ENCODE measurements around the gene LRIT3. TPM values are rescaled to one million over a fixed set of nuclear protein-coding genes. Genes with fewer than 3 reads are reported as not detected.

The LRIT3 gene
- total and polyA plus RNA-seq, 2 of the 8 experiments (the other 6 are each of a cell fraction or from before 2014, with no cell fraction given): 0.11 TPM; not detected in 1

- FAIRE-seq: no peak
- no peak overlapping the region for H2BK5ac ChIP-seq (ENCODE audit: low read depth, low read length)
- no peaks in the 10 kb centered on the region for H3K4me1 ChIP-seq (replicated peaks in 1 of 4; ENCODE audit: control insufficient read depth in 3 of 4, insufficient read depth in 4 of 4, low read length in 3 of 4)
- no peak overlapping the region for H3K23ac ChIP-seq (ENCODE audit: insufficient read length)
- H4K8ac ChIP-seq (ENCODE audit: extremely low read depth, insufficient read depth, low read length): no peak overlapping the region
- H3K18ac ChIP-seq (ENCODE audit: extremely low read depth, low read length): no peak overlapping the region
- H2AFZ ChIP-seq (ENCODE audit: low read length): no peak overlapping the region
- H2BK120ac ChIP-seq (replicated peaks; ENCODE audit: low read depth, low read length): no peak overlapping the region
- no peaks in the 10 kb centered on the region for H3K79me1 ChIP-seq (ENCODE audit: low read depth, low read length)
- no peak overlapping the region for H3K4me2 ChIP-seq (ENCODE audit: insufficient read depth in 1 of 2, low read depth in 2 of 2, low read length in 2 of 2)
- no peak overlapping the region for H4K91ac ChIP-seq (replicated peaks; ENCODE audit: insufficient read length, low read length)
- H3K27me3 ChIP-seq (replicated peaks in 1 of 4; ENCODE audit: control insufficient read depth in 3 of 4, extremely low read depth in 1 of 4, insufficient read depth in 3 of 4, low read length in 3 of 4): no peaks in the 10 kb centered on the region
- H3K4me3 ChIP-seq (ENCODE audit: extremely low read depth in 1 of 4, insufficient read depth in 2 of 4, low read depth in 3 of 4, low read length in 4 of 4): no peak overlapping the region
- no peak overlapping the region for H3K4ac ChIP-seq (replicated peaks; ENCODE audit: insufficient read length, low read depth, low read length)
- 91% methylated on average over 8 of the region's 8 CpGs; no CpG with 5 or more reads in 1 of the 2 experiments for WGBS, 2 experiments (ENCODE audit: extremely low coverage in 1 of 2, insufficient coverage in 1 of 2, insufficient read length in 1 of 2, insufficient replicate concordance in 2 of 2, low coverage in 1 of 2, low lambda C conversion rate in 2 of 2, missing lambda C conversion rate in 1 of 2)
- H2BK12ac ChIP-seq (ENCODE audit: low read depth, low read length): no peak overlapping the region
- POLR2A ChIA-PET (ENCODE audit: partially characterized antibody): no interaction called here
- H2BK20ac ChIP-seq (ENCODE audit: low read length): no peak overlapping the region
- no peak overlapping the region for H4K5ac ChIP-seq (ENCODE audit: insufficient read length, low read depth, low read length)
- H3K14ac ChIP-seq (ENCODE audit: insufficient read length): no peak overlapping the region
- H2AK5ac ChIP-seq (ENCODE audit: low read depth, low read length): no peak overlapping the region
- no peak for DNase-seq (ENCODE audit: low read depth in 1 of 2, low spot score in 2 of 2)
- no peaks in the 10 kb centered on the region for H3K79me2 ChIP-seq (ENCODE audit: control insufficient read depth in 1 of 2, insufficient read depth in 2 of 2, low read length in 2 of 2)
- no peak overlapping the region for H3K9ac ChIP-seq (replicated peaks in 1 of 4; ENCODE audit: extremely low read depth in 1 of 4, low read depth in 3 of 4, low read length in 3 of 4)
- H3K56ac ChIP-seq (replicated peaks; ENCODE audit: insufficient read length, low read depth, low read length): no peak overlapping the region
- no peaks in the 10 kb centered on the region for H3K36me3 ChIP-seq (ENCODE audit: control insufficient read depth in 2 of 4, insufficient read depth in 4 of 4, low read length in 3 of 4)
- no peaks in the 10 kb centered on the region for H4K20me1 ChIP-seq (replicated peaks in 1 of 2; ENCODE audit: control insufficient read depth in 1 of 2, insufficient read depth in 2 of 2, low read length in 2 of 2)
- CTCF ChIA-PET (ENCODE audit: partially characterized antibody): interaction anchor here (1.4 kb wide), 1 partner anchor 10 kb away, joined by 3 read pairs; the partner anchor contains the start of gene EGF
- H3K27ac ChIP-seq (ENCODE audit: low read depth, low read length): no peak overlapping the region
- H2BK15ac ChIP-seq (ENCODE audit: low read length): no peak overlapping the region
- H3K23me2 ChIP-seq (ENCODE audit: low read depth, low read length): no peaks in the 10 kb centered on the region
- peaks cover 6 to 8% of the 10 kb centered on the region in 2 experiments; a peak in 3 of 4 replicates for H3K9me3 ChIP-seq (ENCODE audit: insufficient read depth in 2 of 2, low read depth in 1 of 2, low read length in 1 of 2)
- no peak for TF ChIP-seq TAF7 (optimal IDR thresholded peaks at IDR 0.05; ENCODE audit: borderline replicate concordance, low read depth, low read length)
- no peak for TF ChIP-seq POLR2A (IDR thresholded peaks at IDR 0.05; ENCODE audit: control extremely low read depth in 1 of 2, low read depth in 2 of 2, low read length in 2 of 2)
- no peak for TF ChIP-seq POU5F1 (IDR thresholded peaks at IDR 0.05; ENCODE audit: low read depth, low read length)
- TF ChIP-seq ATF2 (IDR thresholded peaks at IDR 0.05; ENCODE audit: low read length): no peak
- TF ChIP-seq TCF12 (IDR thresholded peaks at IDR 0.05; ENCODE audit: low read depth, low read length): no peak
- TF ChIP-seq USF2 (IDR thresholded peaks at IDR 0.05; ENCODE audit: low read length): no peak
- no peak for TF ChIP-seq RXRA (IDR thresholded peaks at IDR 0.05; ENCODE audit: insufficient read depth, low read depth, low read length)
- TF ChIP-seq CTBP2 (IDR thresholded peaks at IDR 0.05; ENCODE audit: borderline replicate concordance, insufficient read depth, insufficient read length, low read length): no peak
- TF ChIP-seq CBX8 (IDR thresholded peaks at IDR 0.05; ENCODE audit: borderline replicate concordance, low read depth, low read length): no peak
- TF ChIP-seq SP2 (IDR thresholded peaks at IDR 0.05; ENCODE audit: low read length): no peak
- TF ChIP-seq CREB1 (IDR thresholded peaks at IDR 0.05): no peak
Observed at GRCh38 chr4:109902559-109903251, 54.8 kb downstream of the LRIT3 start.

Measured in H1 (cell line).